Measurements from ENCODE around the gene PSMC3.
"Not testable (repeated sequence)": the region's sequence is repeated elsewhere in the genome, so short reads cannot be mapped to it uniquely, and the experiment has no call there.

The PSMC3 gene

DNA sequence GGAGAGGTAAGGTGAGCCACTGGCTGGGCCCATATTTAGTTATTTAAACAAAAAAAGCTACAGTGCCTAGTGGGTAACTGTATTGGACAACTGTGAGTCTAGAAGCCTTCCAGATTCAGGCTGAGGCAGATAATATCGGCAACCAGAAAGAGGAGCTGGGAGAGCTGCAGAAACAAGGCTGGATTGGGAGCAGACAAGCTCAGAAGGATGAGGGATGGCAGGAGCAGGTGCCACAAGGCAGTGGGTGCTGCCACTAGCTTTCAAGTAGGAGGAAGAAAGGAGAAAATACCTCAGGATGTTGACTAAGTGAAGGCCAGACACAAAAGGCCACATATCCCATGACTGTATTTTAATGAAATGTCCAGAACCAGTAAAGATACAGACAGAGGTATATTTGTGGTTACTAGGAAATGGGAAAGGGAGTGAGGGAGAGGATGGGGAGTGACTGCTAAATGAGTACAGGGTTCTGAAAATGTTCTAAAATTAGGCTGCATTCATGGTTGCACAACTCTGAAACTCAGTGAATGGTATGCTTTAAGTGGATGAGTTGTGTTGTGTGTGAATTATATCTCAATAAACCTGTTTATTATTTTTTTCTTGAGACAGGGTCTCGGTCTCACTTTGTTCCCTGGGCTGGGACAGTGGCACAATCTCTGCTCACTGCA, 34.5 kb upstream of the PSMC3 start:
- H3F3A ChIP-seq (ENCODE audit: insufficient read depth, low read length), result no peaks in the 10 kb centered on the region
- no peaks in the 10 kb centered on the region for H3K9me2 ChIP-seq (ENCODE audit: low read depth, low read length)
- no peak overlapping the region for H3K9ac ChIP-seq (ENCODE audit: low read length)

DNA sequence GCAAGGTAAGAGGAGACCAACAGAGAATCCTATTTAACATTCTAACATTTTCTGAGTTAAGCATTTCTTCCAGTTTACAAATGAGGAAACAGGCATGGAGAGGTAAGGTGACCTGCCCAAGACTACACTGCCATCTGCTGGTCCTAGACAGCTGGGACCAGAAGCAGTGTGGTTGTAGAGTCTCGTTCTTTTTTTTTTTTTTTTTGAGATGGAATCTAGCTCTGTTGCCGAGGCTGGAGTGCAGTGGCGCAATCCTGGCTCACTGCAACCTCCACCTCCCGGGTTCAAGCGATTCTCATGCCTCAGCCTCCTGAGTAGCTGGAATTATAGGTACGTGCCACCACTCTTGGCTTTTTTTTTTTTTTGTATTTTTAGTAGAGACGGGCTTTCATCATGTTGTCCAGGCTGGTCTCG, 28.0 kb upstream of the PSMC3 start:
- not testable (repeated sequence) for H3F3A ChIP-seq (ENCODE audit: insufficient read depth, low read length); H3K27ac ChIP-seq (ENCODE audit: low read depth, low read length, poor library complexity, severe bottlenecking); H3K79me2 ChIP-seq (ENCODE audit: insufficient read depth, low read length); H4K20me1 ChIP-seq (ENCODE audit: insufficient read depth, low read length); H3K36me3 ChIP-seq (ENCODE audit: insufficient read depth, low read length); H2AFZ ChIP-seq (ENCODE audit: low read length); H3K4me1 ChIP-seq (ENCODE audit: insufficient read depth, low read length, severe bottlenecking); H3K9ac ChIP-seq (ENCODE audit: low read length); H3K9me2 ChIP-seq (ENCODE audit: low read depth, low read length); H3K4me2 ChIP-seq (ENCODE audit: low read length); H3K27me3 ChIP-seq (ENCODE audit: insufficient read depth, low read length); H3K4me3 ChIP-seq (ENCODE audit: low read depth, low read length, poor library complexity, severe bottlenecking); H3K9me3 ChIP-seq (ENCODE audit: low read length)
- TF ChIP-seq CTCF (IDR thresholded peaks at IDR 0.05; ENCODE audit: low read length), result peak; percentile 87

More for the DNA sequence above, 34.5 kb upstream of the PSMC3 start:
- no peaks in the 10 kb centered on the region for H3K79me2 ChIP-seq (ENCODE audit: insufficient read depth, low read length)
- H4K20me1 ChIP-seq (ENCODE audit: insufficient read depth, low read length), result no peaks in the 10 kb centered on the region
- no peak overlapping the region for H3K27ac ChIP-seq (ENCODE audit: low read depth, low read length, poor library complexity, severe bottlenecking)
- no peaks in the 10 kb centered on the region for H3K27me3 ChIP-seq (ENCODE audit: insufficient read depth, low read length)
- H3K4me2 ChIP-seq (ENCODE audit: low read length), result no peak overlapping the region
- H3K4me1 ChIP-seq (ENCODE audit: insufficient read depth, low read length, severe bottlenecking), result no peaks in the 10 kb centered on the region
- H2AFZ ChIP-seq (ENCODE audit: low read length), result no peak overlapping the region
- TF ChIP-seq CTCF (IDR thresholded peaks at IDR 0.05; ENCODE audit: low read length) (no peak), EZH2 (IDR thresholded peaks at IDR 0.05; ENCODE audit: borderline replicate concordance, low read length) (no peak)
- H3K36me3 ChIP-seq (ENCODE audit: insufficient read depth, low read length), result peaks cover 15% of the 10 kb centered on the region; the same call in 1 of the 2 replicates
- H3K9me3 ChIP-seq (ENCODE audit: low read length), result no peaks in the 10 kb centered on the region
- H3K4me3 ChIP-seq (ENCODE audit: low read depth, low read length, poor library complexity, severe bottlenecking), result no peak overlapping the region

DNA sequence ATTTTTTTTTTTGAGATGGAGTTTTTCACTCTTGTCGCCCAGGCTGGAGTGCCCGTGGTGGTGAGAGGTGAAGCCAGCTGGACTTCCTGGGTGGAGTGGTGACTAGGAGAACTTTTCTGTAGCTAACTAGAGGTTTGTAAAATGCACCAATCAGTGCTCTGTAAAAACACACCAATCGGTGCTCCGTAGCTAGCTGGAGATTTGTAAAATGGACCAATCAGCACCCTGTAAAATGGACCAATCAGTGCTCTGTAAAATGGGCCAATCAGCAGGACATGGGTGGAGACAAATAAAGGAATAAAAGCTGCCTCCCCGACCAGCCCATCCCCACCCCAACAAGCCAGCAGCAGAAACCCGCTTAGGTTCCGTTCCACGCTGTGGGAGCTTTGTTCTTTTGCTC, 27.1 kb upstream of the PSMC3 start:
- no peak overlapping the region for H3K4me2 ChIP-seq (ENCODE audit: low read length)
- H3K27ac ChIP-seq (ENCODE audit: low read depth, low read length, poor library complexity, severe bottlenecking), result no peak overlapping the region
- H3K9ac ChIP-seq (ENCODE audit: low read length), result no peak overlapping the region
- H3K9me3 ChIP-seq (ENCODE audit: low read length), result no peaks in the 10 kb centered on the region
- no peaks in the 10 kb centered on the region for H3F3A ChIP-seq (ENCODE audit: insufficient read depth, low read length)
- no peaks in the 10 kb centered on the region for H3K4me1 ChIP-seq (ENCODE audit: insufficient read depth, low read length, severe bottlenecking)
- H2AFZ ChIP-seq (ENCODE audit: low read length), result no peak overlapping the region
- H3K9me2 ChIP-seq (ENCODE audit: low read depth, low read length), result no peaks in the 10 kb centered on the region
- no peaks in the 10 kb centered on the region for H4K20me1 ChIP-seq (ENCODE audit: insufficient read depth, low read length)
- H3K4me3 ChIP-seq (ENCODE audit: low read depth, low read length, poor library complexity, severe bottlenecking), result no peak overlapping the region
- TF ChIP-seq EZH2 (IDR thresholded peaks at IDR 0.05; ENCODE audit: borderline replicate concordance, low read length) (no peak), CTCF (IDR thresholded peaks at IDR 0.05; ENCODE audit: low read length) (no peak)
- no peaks in the 10 kb centered on the region for H3K36me3 ChIP-seq (ENCODE audit: insufficient read depth, low read length)
- H3K27me3 ChIP-seq (ENCODE audit: insufficient read depth, low read length), result no peaks in the 10 kb centered on the region
- no peaks in the 10 kb centered on the region for H3K79me2 ChIP-seq (ENCODE audit: insufficient read depth, low read length)
